GM23338 (cell line): Measurements from ENCODE around the gene MYOM1.

Experiments
- CREB1 ChIP-seq: fragments of 250-450 bp; sonication (Bioruptor Pico); IDR thresholded peaks from 2 replicates; pipeline ENCODE4 v1.5.0; 2020; ENCODE audit warnings: low read depth, mild to moderate bottlenecking, moderate library complexity
- EZH2 ChIP-seq: fragments of 200-600 bp; sonication (generic); IDR thresholded peaks from one replicate; pipeline ENCODE4 v1.8.0; 2017; ENCODE audit warnings: antibody characterized with exemption, mild to moderate bottlenecking, low read depth; ENCODE audit not compliant: unreplicated experiment
- EZH2phosphoT487 ChIP-seq: fragments of 200-600 bp; sonication (generic); IDR thresholded peaks from one replicate; pipeline ENCODE4 v1.8.1; 2018; ENCODE audit warnings: antibody characterized with exemption; ENCODE audit not compliant: unreplicated experiment
- JUNB ChIP-seq: IDR thresholded peaks from one replicate; pipeline ENCODE4 v1.6.1; 2016; ENCODE audit warnings: antibody characterized with exemption; ENCODE audit not compliant: unreplicated experiment
- POLR2AphosphoS5 ChIP-seq: IDR thresholded peaks from 2 replicates; pipeline ENCODE4 v1.6.1; 2016; ENCODE audit warnings: antibody characterized with exemption, low read depth
- REST ChIP-seq: IDR thresholded peaks from one replicate; pipeline ENCODE4 v1.6.1; 2018; ENCODE audit warnings: antibody characterized with exemption; ENCODE audit not compliant: unreplicated experiment
- STAT1 ChIP-seq: IDR thresholded peaks from one replicate; pipeline ENCODE4 v1.6.1; 2016; ENCODE audit warnings: antibody characterized with exemption; ENCODE audit not compliant: unreplicated experiment
- ZNF114 ChIP-seq: fragments of 250-450 bp; sonication (Bioruptor Pico); IDR thresholded peaks from 2 replicates; pipeline ENCODE4 v1.5.0; 2020; ENCODE audit warnings: mild to moderate bottlenecking, moderate library complexity
- TF ChIP-seq, protein P1 (sequence below), 2 experiments: fragments of 200-600 bp in 1 of 2; sonication (generic) in 1 of 2; conservative IDR thresholded peaks; 2 replicates each; pipeline versions ENCODE4 v1.5.1 to v1.6.1; 2016 to 2017; ENCODE audit warnings: antibody characterized with exemption in 2 of 2, low read depth in 2 of 2, mild to moderate bottlenecking in 2 of 2, moderate library complexity in 1 of 2
- TF ChIP-seq, protein P2 (sequence below): IDR thresholded peaks from 2 replicates; pipeline ENCODE4 v1.6.1; 2016; ENCODE audit warnings: antibody characterized with exemption

GRCh38 chr18:3122851-3123250 is 96.9 kb downstream of the MYOM1 start:
- TF ChIP-seq, protein P1, sequence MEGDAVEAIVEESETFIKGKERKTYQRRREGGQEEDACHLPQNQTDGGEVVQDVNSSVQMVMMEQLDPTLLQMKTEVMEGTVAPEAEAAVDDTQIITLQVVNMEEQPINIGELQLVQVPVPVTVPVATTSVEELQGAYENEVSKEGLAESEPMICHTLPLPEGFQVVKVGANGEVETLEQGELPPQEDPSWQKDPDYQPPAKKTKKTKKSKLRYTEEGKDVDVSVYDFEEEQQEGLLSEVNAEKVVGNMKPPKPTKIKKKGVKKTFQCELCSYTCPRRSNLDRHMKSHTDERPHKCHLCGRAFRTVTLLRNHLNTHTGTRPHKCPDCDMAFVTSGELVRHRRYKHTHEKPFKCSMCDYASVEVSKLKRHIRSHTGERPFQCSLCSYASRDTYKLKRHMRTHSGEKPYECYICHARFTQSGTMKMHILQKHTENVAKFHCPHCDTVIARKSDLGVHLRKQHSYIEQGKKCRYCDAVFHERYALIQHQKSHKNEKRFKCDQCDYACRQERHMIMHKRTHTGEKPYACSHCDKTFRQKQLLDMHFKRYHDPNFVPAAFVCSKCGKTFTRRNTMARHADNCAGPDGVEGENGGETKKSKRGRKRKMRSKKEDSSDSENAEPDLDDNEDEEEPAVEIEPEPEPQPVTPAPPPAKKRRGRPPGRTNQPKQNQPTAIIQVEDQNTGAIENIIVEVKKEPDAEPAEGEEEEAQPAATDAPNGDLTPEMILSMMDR (conservative IDR thresholded peaks at IDR 0.05; ENCODE audit: low read depth in 2 of 2) = no peak
- TF ChIP-seq EZH2 (no peak), EZH2phosphoT487 (no peak), POLR2AphosphoS5 (no peak), REST (no peak), STAT1 (no peak), CREB1 (CRISPR knock-in tag) (no peak), JUNB (no peak), ZNF114 (CRISPR knock-in tag) (no peak)
- TF ChIP-seq, protein P2, sequence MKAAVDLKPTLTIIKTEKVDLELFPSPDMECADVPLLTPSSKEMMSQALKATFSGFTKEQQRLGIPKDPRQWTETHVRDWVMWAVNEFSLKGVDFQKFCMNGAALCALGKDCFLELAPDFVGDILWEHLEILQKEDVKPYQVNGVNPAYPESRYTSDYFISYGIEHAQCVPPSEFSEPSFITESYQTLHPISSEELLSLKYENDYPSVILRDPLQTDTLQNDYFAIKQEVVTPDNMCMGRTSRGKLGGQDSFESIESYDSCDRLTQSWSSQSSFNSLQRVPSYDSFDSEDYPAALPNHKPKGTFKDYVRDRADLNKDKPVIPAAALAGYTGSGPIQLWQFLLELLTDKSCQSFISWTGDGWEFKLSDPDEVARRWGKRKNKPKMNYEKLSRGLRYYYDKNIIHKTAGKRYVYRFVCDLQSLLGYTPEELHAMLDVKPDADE = no peak
